Measurements from ENCODE around the gene TMEM132C. TPM values are rescaled to one million over a fixed set of nuclear protein-coding genes. Genes with fewer than 3 reads are reported as not detected.

The TMEM132C gene
- total RNA-seq, 1 donor from 2014 or later, result 4.8 TPM

DNA sequence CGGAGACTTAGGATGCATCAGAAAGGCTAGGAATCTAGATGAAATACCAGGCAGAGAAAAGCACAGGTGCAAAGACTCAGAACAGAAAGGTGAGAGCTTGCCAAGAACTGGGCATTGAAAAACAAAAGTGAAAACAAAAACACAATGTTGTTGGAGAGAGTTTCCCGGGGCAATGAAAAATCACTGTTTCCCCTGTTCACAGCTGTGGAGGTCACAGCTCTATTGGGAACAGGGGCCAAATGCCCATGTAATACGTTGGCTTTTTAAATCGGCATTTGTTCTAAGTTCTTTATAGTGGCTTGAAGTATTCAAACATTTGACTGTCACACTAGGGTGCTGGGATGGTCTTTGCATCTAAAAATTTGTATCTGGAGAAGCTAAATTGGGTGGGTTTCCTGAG lies 448.5 kb downstream of the TMEM132C start:
- DNase-seq, result no peak

DNA sequence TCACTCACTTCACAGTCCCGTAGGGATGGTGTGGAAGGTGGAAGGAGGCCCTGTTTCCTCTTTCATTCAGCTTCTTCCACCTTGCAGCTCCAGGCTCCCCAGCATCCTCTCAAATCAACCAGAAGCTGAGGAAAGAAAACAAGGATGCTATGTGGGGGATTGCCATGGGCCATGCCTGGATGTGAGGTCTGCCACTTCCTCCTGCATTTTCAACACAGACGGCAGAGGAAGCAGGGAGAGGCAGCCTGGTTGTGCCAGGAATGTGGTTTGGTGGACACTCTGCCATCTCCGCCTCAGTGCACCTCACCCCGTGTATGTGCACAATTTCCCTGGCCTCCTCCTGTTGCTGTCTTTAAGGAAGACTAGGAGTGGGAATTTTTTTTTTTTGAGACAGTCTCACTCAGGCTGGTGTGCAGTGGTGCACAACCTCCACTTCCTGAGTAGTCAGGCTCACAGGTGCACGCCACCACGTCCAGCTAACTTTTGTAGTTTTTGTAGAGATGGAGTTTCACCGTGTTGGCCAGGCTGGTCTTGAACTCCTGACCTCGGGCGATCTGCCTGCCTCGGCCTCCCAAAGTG lies 457.6 kb downstream of the TMEM132C start:
- DNase-seq, result no peak

DNA sequence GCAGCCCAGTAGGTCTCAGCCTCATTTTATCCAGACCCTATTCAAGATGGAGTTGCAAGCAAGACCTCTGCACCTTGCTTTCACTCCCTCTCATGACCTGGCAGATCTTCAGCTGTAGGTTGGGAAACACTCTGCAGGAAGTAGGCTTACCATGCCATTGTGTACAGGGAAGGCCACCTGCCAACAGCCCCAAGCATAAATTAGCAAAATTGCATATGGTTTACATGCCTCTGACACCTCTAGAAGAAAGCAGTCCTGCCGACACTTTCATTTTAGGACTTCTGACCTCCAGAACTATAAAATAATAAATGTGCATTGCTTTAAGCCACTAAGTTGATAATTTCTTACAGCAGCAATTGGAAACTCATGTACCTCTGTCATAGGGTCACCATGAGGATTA lies 459.9 kb downstream of the TMEM132C start:
- DNase-seq, result no peak

- no peak for DNase-seq
Measured at GRCh38 chr12:128727461-128727860, 460.5 kb downstream of the TMEM132C start.

- no peak for DNase-seq
Measured at GRCh38 chr12:128727999-128728398, 461.0 kb downstream of the TMEM132C start.

DNA sequence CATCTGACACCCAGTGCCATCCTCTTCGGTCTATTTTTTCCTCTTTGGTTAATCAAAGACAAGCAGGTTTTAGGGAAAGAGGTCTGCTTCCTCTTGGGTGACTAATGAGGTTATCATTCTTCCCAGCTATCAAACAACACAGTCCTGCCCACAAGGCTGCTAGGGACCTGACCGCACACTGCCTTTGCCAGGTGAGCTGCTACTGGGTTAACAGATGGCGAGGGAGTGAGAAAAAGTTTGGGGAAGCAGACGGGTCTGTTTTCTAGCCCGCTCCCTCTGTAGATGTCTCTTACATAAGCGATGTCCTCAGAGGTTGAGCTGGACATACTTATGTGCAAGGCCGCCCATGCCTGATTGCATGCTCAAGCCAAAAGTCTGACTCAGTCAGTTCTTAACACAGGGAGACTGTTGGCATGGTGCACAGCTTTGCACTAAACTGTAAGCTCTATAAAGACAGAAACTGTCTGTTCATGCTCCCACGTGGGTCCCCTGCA lies 462.7 kb downstream of the TMEM132C start:
- DNase-seq, result no peak

- DNase-seq, result no peak
Measured at GRCh38 chr12:128734371-128734770, 467.4 kb downstream of the TMEM132C start.

- DNase-seq, result no peak
Measured at GRCh38 chr12:128737292-128737966, 470.5 kb downstream of the TMEM132C start.

DNA sequence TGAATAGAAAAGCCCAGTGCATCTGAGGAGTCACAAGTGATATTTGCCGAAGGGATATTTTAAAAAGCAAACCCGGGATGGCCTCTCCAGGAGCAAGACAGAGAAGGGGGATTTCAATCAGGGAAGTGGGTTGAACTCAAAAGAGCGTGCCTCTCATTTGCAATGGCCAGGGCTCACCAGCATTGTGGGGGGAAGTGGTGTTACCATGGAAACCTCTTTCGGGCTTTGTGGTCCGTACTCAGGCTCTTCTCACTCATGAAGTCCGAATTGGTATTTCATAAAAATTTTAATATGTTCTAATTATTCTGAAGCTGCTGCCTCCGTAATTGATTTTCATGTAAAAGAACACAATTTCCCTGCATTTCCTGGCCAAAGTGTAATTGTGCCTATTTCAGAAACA lies 476.9 kb downstream of the TMEM132C start:
- no peak for DNase-seq

GRCh38 chr12:128745772-128746689 lies 479.1 kb downstream of the TMEM132C start:
- DNase-seq, result no peak

DNA sequence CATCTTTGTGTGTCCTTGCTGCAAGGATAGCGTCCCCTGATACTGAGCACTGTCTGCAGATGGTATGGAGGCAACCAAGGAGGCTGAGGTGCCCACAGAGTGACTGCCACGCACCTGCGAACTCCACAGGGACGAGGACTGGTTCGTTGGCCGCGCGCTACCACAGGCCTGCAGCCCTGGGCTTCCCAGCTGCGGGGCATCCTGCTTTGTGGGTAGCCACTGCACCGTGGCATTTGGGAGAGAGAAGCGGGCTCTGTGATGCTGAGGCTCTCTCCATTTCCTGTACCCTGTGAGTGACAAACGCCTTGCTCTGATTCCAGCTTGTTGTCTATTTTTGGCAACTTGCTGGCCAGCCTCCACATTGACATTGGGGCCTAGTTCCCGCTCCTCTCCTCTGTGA lies 480.5 kb downstream of the TMEM132C start:
- DNase-seq, result no peak

GRCh38 chr12:128752386-128752785 lies 485.4 kb downstream of the TMEM132C start:
- DNase-seq, result no peak

DNA sequence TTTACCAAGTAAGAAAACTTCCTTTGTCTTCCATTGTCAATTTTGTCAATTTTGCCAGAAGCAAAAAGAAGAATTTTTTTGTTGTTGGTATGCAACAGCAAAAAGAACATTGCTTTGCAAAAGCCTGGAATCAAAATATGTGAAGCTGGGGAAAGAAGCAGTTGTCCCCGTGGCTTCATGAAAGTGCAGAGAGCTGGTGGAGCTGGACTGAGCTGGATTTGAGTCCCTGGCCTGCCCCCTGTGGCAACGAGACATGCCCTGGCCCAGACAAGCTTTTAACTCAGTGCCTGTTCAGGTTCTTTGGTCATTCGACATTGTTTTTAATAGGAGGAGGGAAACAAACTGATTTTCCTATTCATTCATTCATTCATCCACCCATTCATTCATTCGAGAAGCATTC lies 486.5 kb downstream of the TMEM132C start:
- no peak for DNase-seq

- DNase-seq, result no peak
Measured at GRCh38 chr12:128754275-128754674, 487.3 kb downstream of the TMEM132C start.

DNA sequence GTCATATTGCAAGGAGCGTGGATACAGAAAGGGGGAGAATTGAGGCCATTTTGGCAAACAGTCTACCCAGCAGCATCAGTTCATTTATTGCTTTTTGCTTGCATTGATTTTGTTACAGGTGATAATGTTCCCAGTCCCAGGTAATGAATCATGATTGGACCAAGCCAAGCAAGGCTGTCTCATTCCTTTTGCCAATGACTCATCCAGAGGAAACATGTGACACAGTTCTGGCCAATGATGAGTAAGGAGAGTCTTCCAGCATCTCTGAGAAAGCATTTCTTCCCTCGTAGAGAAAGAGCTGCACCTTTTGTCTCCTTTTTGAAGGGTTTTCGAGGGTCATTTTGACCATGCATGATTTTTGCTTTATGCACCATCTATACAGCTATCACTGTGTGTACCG lies 488.6 kb downstream of the TMEM132C start:
- DNase-seq, result no peak

Small RNA genes within 50 kb of the gene (small RNA-seq; reads per million reads assigned to genes)
- gene MIR3612 (0.20 reads per million), gene MIR4419B (not detected)

Measured in occipital lobe (tissue), 3 donors.